HG02943 (cell line): ENCODE measurements around the gene IGSF10.

ENCODE experiments used
- ATAC-seq: cut with Tn5 transposase; IDR thresholded peaks from one replicate; pipeline ENCODE4 v1.9.1; 2021; ENCODE audit warnings: mild to moderate bottlenecking, low read depth, moderate library complexity; ENCODE audit not compliant: unreplicated experiment

Gene IGSF10

GRCh38 chr3:151468284-151468917 lies 7.5 kb upstream of the IGSF10 start:
- ATAC-seq = no peak

GRCh38 chr3:151467069-151467468 lies 6.2 kb upstream of the IGSF10 start:
- ATAC-seq = no peak

- no peak for ATAC-seq
Observed at GRCh38 chr3:151462991-151463390, 2.1 kb upstream of the IGSF10 start.

GRCh38 chr3:151462278-151462780 lies 1.5 kb upstream of the IGSF10 start:
- ATAC-seq = no peak

GRCh38 chr3:151460228-151460627 lies 633 bp downstream of the IGSF10 start:
- no peak for ATAC-seq

GRCh38 chr3:151459358-151459757 lies 1.5 kb downstream of the IGSF10 start:
- no peak for ATAC-seq

- no peak for ATAC-seq
Observed at GRCh38 chr3:151456065-151456464, 4.8 kb downstream of the IGSF10 start.

GRCh38 chr3:151452841-151453240 lies 8.0 kb downstream of the IGSF10 start:
- no peak for ATAC-seq

GRCh38 chr3:151452368-151452767 lies 8.5 kb downstream of the IGSF10 start:
- ATAC-seq = no peak

GRCh38 chr3:151446002-151446340 lies 14.9 kb downstream of the IGSF10 start:
- no peak for ATAC-seq

GRCh38 chr3:151445273-151446001 lies 15.4 kb downstream of the IGSF10 start:
- ATAC-seq = no peak

- no peak for ATAC-seq
Observed at GRCh38 chr3:151443583-151443982, 17.3 kb downstream of the IGSF10 start.

- ATAC-seq = no peak
Observed at GRCh38 chr3:151440940-151441339, 19.9 kb downstream of the IGSF10 start.

GRCh38 chr3:151439652-151440125 lies 21.2 kb downstream of the IGSF10 start:
- ATAC-seq = peak; percentile 76

GRCh38 chr3:151437906-151438305 lies 23.0 kb downstream of the IGSF10 start:
- ATAC-seq = no peak

- no peak for ATAC-seq
Observed at GRCh38 chr3:151436675-151437446, 24.0 kb downstream of the IGSF10 start.

- ATAC-seq = no peak
Observed at GRCh38 chr3:151434151-151434890, 26.5 kb downstream of the IGSF10 start.

- ATAC-seq = no peak
Observed at GRCh38 chr3:151432616-151433372, 28.1 kb downstream of the IGSF10 start.

GRCh38 chr3:151431940-151432339 lies 28.9 kb downstream of the IGSF10 start:
- ATAC-seq = no peak
